A549 (cell line): ENCODE results near the gene GSK3B. TPM values are rescaled to one million over a fixed set of nuclear protein-coding genes. Genes with fewer than 3 reads are reported as not detected.

Experiments used
- ATAC-seq, 2 experiments: fragments of 200-7000 bp in 1 of 2; fragments of >200 bp in 1 of 2; cut with Nextera tagmentation in 1 of 2; cut with Tn5 transposase in 1 of 2; 3 replicates each; pipeline versions ENCODE4 v1.8.0 to v1.9.1; 2018 to 2020; ENCODE audit warnings: mild to moderate bottlenecking in 1 of 2, moderate library complexity in 1 of 2
- CTCF ChIA-PET: fragments of 300-600 bp; sonication (Branson Sonifier 250); formaldehyde crosslinking; extraction: SDS; loops from one replicate; lab custom pipeline; 2021; ENCODE audit warnings: antibody characterized with exemption, inconsistent platforms; lab: Yijun Ruan, JAX
- POLR2A ChIA-PET: fragments of 350-600 bp; formaldehyde crosslinking; extraction: SDS; loops from one replicate; lab custom pipeline; 2021; ENCODE audit warnings: antibody characterized with exemption, inconsistent platforms; lab: Yijun Ruan, JAX
- DNase-seq, 2 experiments: peaks; one replicate each; pipeline versions ENCODE4 v3.0.0 to v3.0.0-alpha.2; 2011 to 2016; ENCODE audit warnings: low read depth in 1 of 2, low spot score in 1 of 2
- FAIRE-seq: peaks from 2 replicates; lab custom pipeline; 2011; peaks lifted over from hg19 to GRCh38; lab: Jason Lieb, UNC
- H3K27ac ChIP-seq, 2 experiments: fragments of >200 bp; sonication (Bioruptor Twin); formaldehyde crosslinking; 3 replicates each; pipeline ENCODE4 v1.5.1; 2016 to 2017
- H3K4me1 ChIP-seq: fragments of >200 bp; sonication (Bioruptor Twin); formaldehyde crosslinking; 3 replicates; pipeline ENCODE4 v1.6.1; 2016
- H3K4me2 ChIP-seq: fragments of >200 bp; sonication (Bioruptor Twin); formaldehyde crosslinking; 3 replicates; pipeline ENCODE4 v1.6.1; 2016
- H3K4me3 ChIP-seq: fragments of >200 bp; sonication (Bioruptor Twin); formaldehyde crosslinking; 3 replicates; pipeline ENCODE4 v1.5.1; 2016
- H3K9me3 ChIP-seq: fragments of >200 bp; sonication (Bioruptor Twin); formaldehyde crosslinking; 3 replicates; pipeline ENCODE4 v1.6.1; 2016
- ATOH8 ChIP-seq: fragments of 250-450 bp; sonication (Bioruptor Pico); IDR thresholded peaks from 2 replicates; pipeline ENCODE4 v1.5.0; 2020; ENCODE audit warnings: low read depth, mild to moderate bottlenecking, moderate library complexity
- BCL3 ChIP-seq: fragments of >200 bp; sonication (Bioruptor Twin); formaldehyde crosslinking; IDR thresholded peaks from 3 replicates; pipeline ENCODE4 v1.6.1; 2016
- BHLHE40 ChIP-seq: IDR thresholded peaks from 2 replicates; pipeline ENCODE4 v1.6.1; 2012; ENCODE audit warnings: low read depth, low read length, inconsistent platforms
- CBX2 ChIP-seq: fragments of 200-600 bp; sonication (generic); IDR thresholded peaks from 2 replicates; pipeline ENCODE4 v1.6.1; 2016; ENCODE audit warnings: low read depth, mild to moderate bottlenecking, borderline replicate concordance
- CBX8 ChIP-seq: fragments of 200-600 bp; sonication (generic); IDR thresholded peaks from 2 replicates; pipeline ENCODE4 v1.6.1; 2016
- CEBPB ChIP-seq, 2 experiments: fragments of >200 bp in 1 of 2; sonication (Bioruptor Twin) in 1 of 2; formaldehyde crosslinking in 1 of 2; IDR thresholded peaks; 2 replicates each; pipeline ENCODE4 v1.6.1; 2012 to 2016
- CHD4 ChIP-seq: fragments of 200-600 bp; sonication (generic); IDR thresholded peaks from 2 replicates; pipeline ENCODE4 v1.6.1; 2016; ENCODE audit warnings: antibody characterized with exemption, mild to moderate bottlenecking, borderline replicate concordance
- CTCF ChIP-seq: fragments of >200 bp; sonication (Bioruptor Twin); formaldehyde crosslinking; IDR thresholded peaks from 3 replicates; pipeline ENCODE4 v1.5.1; 2016
- E2F6 ChIP-seq: IDR thresholded peaks from 2 replicates; pipeline ENCODE4 v1.6.1; 2012; ENCODE audit warnings: low read depth, borderline replicate concordance
- EHF ChIP-seq: fragments of 250-450 bp; sonication (Bioruptor Pico); IDR thresholded peaks from 2 replicates; pipeline ENCODE4 v1.5.0; 2020; ENCODE audit warnings: mild to moderate bottlenecking
- FOSB ChIP-seq: fragments of 250-450 bp; sonication (Bioruptor Pico); IDR thresholded peaks from 2 replicates; pipeline ENCODE4 v1.5.0; 2020; ENCODE audit warnings: mild to moderate bottlenecking, moderate library complexity
- FOSL2 ChIP-seq, 2 experiments: fragments of 450-650 bp in 1 of 2; fragments of >200 bp in 1 of 2; sonication (Bioruptor Twin) in 1 of 2; formaldehyde crosslinking; IDR thresholded peaks; 2 replicates each; pipeline versions ENCODE4 v1.5.0 to v1.6.1; 2016 to 2020; ENCODE audit warnings: mild to moderate bottlenecking in 1 of 2, moderate library complexity in 1 of 2
- HDAC2 ChIP-seq: fragments of 200-600 bp; sonication (generic); IDR thresholded peaks from 2 replicates; pipeline ENCODE4 v1.6.1; 2016
- HEYL ChIP-seq: fragments of 250-450 bp; sonication (Bioruptor Pico); IDR thresholded peaks from 2 replicates; pipeline ENCODE4 v1.8.0; 2021; ENCODE audit warnings: mild to moderate bottlenecking, moderate library complexity
- HOXB13 ChIP-seq: fragments of 250-450 bp; sonication (Bioruptor Pico); IDR thresholded peaks from 2 replicates; pipeline ENCODE4 v1.5.0; 2020; ENCODE audit warnings: low read depth, mild to moderate bottlenecking, moderate library complexity
- HOXB5 ChIP-seq: fragments of 250-450 bp; sonication (Bioruptor Pico); IDR thresholded peaks from 2 replicates; pipeline ENCODE4 v1.5.0; 2020; ENCODE audit warnings: mild to moderate bottlenecking, moderate library complexity
- JUN ChIP-seq, 2 experiments: fragments of >200 bp; sonication (Bioruptor Twin); formaldehyde crosslinking; IDR thresholded peaks; 2 replicates in 1 of 2; 3 replicates in 1 of 2; pipeline ENCODE4 v1.6.1; 2016 to 2017
- JUNB ChIP-seq: fragments of >200 bp; sonication (Bioruptor Twin); formaldehyde crosslinking; IDR thresholded peaks from 2 replicates; pipeline ENCODE4 v1.6.1; 2016
- KDM1A ChIP-seq: fragments of 200-600 bp; sonication (generic); IDR thresholded peaks from 2 replicates; pipeline ENCODE4 v1.6.1; 2016; ENCODE audit warnings: low read depth, mild to moderate bottlenecking
- MAFK ChIP-seq: fragments of 450-650 bp; IDR thresholded peaks from 2 replicates; pipeline ENCODE4 v1.6.1; 2014; ENCODE audit not compliant: partially characterized antibody
- MAX ChIP-seq: IDR thresholded peaks from 2 replicates; pipeline ENCODE4 v1.6.1; 2012
- MYC ChIP-seq: IDR thresholded peaks from 2 replicates; pipeline ENCODE4 v1.6.1; 2012; ENCODE audit warnings: mild to moderate bottlenecking, inconsistent platforms, low read length, improper control_type of control experiment, borderline replicate concordance
- NFE2L2 ChIP-seq: fragments of 150-350 bp; conservative IDR thresholded peaks from 2 replicates; pipeline ENCODE4 v1.6.1; 2014; ENCODE audit warnings: low read length
- NPAS2 ChIP-seq: fragments of 250-450 bp; sonication (Bioruptor Pico); IDR thresholded peaks from 2 replicates; pipeline ENCODE4 v1.8.0; 2022; ENCODE audit warnings: mild to moderate bottlenecking, moderate library complexity, borderline replicate concordance
- NR3C1 ChIP-seq: fragments of >200 bp; sonication (Bioruptor Twin); formaldehyde crosslinking; IDR thresholded peaks from 3 replicates; pipeline ENCODE4 v1.6.1; 2017
- PHF8 ChIP-seq: fragments of 200-600 bp; sonication (generic); IDR thresholded peaks from 2 replicates; pipeline ENCODE4 v1.6.1; 2016; ENCODE audit warnings: low read depth, mild to moderate bottlenecking, antibody characterized with exemption, moderate library complexity, borderline replicate concordance
- POLR2AphosphoS2 ChIP-seq: conservative IDR thresholded peaks from 2 replicates; pipeline ENCODE4 v1.6.1; 2012; ENCODE audit warnings: low read length, improper control_type of control experiment, inconsistent platforms
- RAD21 ChIP-seq, 2 experiments: fragments of >200 bp in 1 of 2; sonication (Bioruptor Twin) in 1 of 2; formaldehyde crosslinking in 1 of 2; IDR thresholded peaks in 1 of 2; conservative IDR thresholded peaks in 1 of 2; 2 replicates in 1 of 2; 3 replicates in 1 of 2; pipeline ENCODE4 v1.6.1; 2012 to 2018; ENCODE audit warnings: inconsistent platforms in 1 of 2
- RCOR1 ChIP-seq: fragments of 150-350 bp; IDR thresholded peaks from 2 replicates; pipeline ENCODE4 v1.6.1; 2014; ENCODE audit warnings: antibody characterized with exemption, low read length, low read depth
- SREBF2 ChIP-seq: fragments of 450-650 bp; IDR thresholded peaks from 2 replicates; pipeline ENCODE4 v1.6.1; 2014; ENCODE audit warnings: mild to moderate bottlenecking, moderate library complexity
- TP53 ChIP-seq: fragments of 250-450 bp; sonication (Bioruptor Pico); IDR thresholded peaks from 2 replicates; pipeline ENCODE4 v1.5.0; 2021; ENCODE audit warnings: mild to moderate bottlenecking, moderate library complexity
- USF2 ChIP-seq: fragments of 450-650 bp; IDR thresholded peaks from 2 replicates; pipeline ENCODE4 v1.6.1; 2014; ENCODE audit warnings: antibody characterized with exemption
- ZC3H11A ChIP-seq: fragments of 450-650 bp; IDR thresholded peaks from 2 replicates; pipeline ENCODE4 v1.6.1; 2014; ENCODE audit warnings: antibody characterized with exemption, mild to moderate bottlenecking
- ZFP36 ChIP-seq: fragments of 450-650 bp; IDR thresholded peaks from 2 replicates; pipeline ENCODE4 v1.6.1; 2014; ENCODE audit warnings: borderline replicate concordance; ENCODE audit not compliant: partially characterized antibody
- ZNF302 ChIP-seq: fragments of 250-450 bp; sonication (Bioruptor Pico); IDR thresholded peaks from 2 replicates; pipeline ENCODE4 v1.9.0; 2021; ENCODE audit warnings: inconsistent platforms, mild to moderate bottlenecking, moderate library complexity
- WGBS: methylation state at CpG from one replicate; pipeline ENCODE4 v1.1.6; 2017; ENCODE audit errors: missing lambda C conversion rate; 5-methylcytosine and 5-hydroxymethylcytosine counted together
- polyA plus RNA-seq, 4 experiments: library from polyadenylated mRNA; depleted of rRNA in 3 of 4; stranded (reverse); fragments of >200 nt; fragmentation: RNase III in 1 of 4; extraction: RNeasy Plus Mini Kit Qiagen cat#74134 plus additional on column Dnase treatment in 1 of 4; gene quantifications; 2 replicates in 3 of 4; 3 replicates in 1 of 4; pipeline ENCODE4 v1.2.3, GENCODE V29; 2011 to 2017

GSK3B gene
- polyA plus RNA-seq, 2 of the 4 experiments (the other 2 are of a cell fraction): 30.0 to 49.8 TPM

- no peak for TF ChIP-seq ATOH8 (CRISPR knock-in tag)
- no peak for TF ChIP-seq CBX8
- TF ChIP-seq FOSL2 (IDR thresholded peaks at IDR 0.05): no peak
- peak; percentile 11; the same call in 1 of the 2 replicates for TF ChIP-seq FOSL2 (CRISPR knock-in tag; IDR thresholded peaks at IDR 0.05)
- peak; percentile 95 for TF ChIP-seq BCL3
- no peak for TF ChIP-seq JUNB
- TF ChIP-seq JUN (IDR thresholded peaks at IDR 0.05): peak; percentile 92 to 96; a peak in 4 of 5 replicates
- TF ChIP-seq HOXB13 (CRISPR knock-in tag): no peak
- TF ChIP-seq BHLHE40: no peak
- peak; percentile 13; the same call in 1 of the 2 replicates for TF ChIP-seq ZC3H11A
- TF ChIP-seq USF2: no peak; the same call in 1 of the 2 replicates
- TF ChIP-seq MYC: peak; percentile 55
- no peak for TF ChIP-seq MAFK
- TF ChIP-seq MAX: peak; percentile 81
- no peak; the same call in 1 of the 2 replicates for TF ChIP-seq TP53 (CRISPR knock-in tag)
- TF ChIP-seq HOXB5 (CRISPR knock-in tag): no peak
Observed at GRCh38 chr3:120095226-120095978, 1.2 kb upstream of the GSK3B start (continued).

- peak; percentile 98 for FAIRE-seq
- Histone ChIP-seq H3K9me3 (no peaks in the 10 kb centered on the region), H3K4me3 (peak overlapping the region; percentile 80), H3K27ac (peak overlapping the region; percentile 95 to 99), H3K4me1 (peaks cover 25% of the 10 kb centered on the region), H3K4me2 (peak overlapping the region; percentile 91; the same call in 1 of the 3 replicates)
- POLR2A ChIA-PET: interaction anchor here (0.6 to 3.0 kb wide), 38 partner anchors 8 to 631 kb away, joined by 3 to 49 read pairs (median 5); partner anchors contain the start of genes LRRC58 and TMEM39A
- CTCF ChIA-PET: interaction anchor here (1.4 to 2.2 kb wide), 2 partner anchors 27 to 203 kb away, joined by 3 to 8 read pairs; no protein-coding TSS in a partner anchor
- peak; percentile 98 to 100 for DNase-seq
- ATAC-seq: peak; percentile 84 to 89
- 2% methylated on average over 31 of the region's 31 CpGs for WGBS
- TF ChIP-seq NFE2L2: no peak
- TF ChIP-seq CBX2: no peak
- TF ChIP-seq EHF (CRISPR knock-in tag): peak; percentile 72; the same call in 1 of the 2 replicates
- TF ChIP-seq RAD21 (conservative IDR thresholded peaks at IDR 0.05 in 1 of 2, IDR thresholded peaks at IDR 0.05 in 1 of 2): no peak
- TF ChIP-seq SREBF2: no peak
- TF ChIP-seq CTCF: no peak
- no peak for TF ChIP-seq CHD4
- peak; percentile 36 for TF ChIP-seq MAFK
- TF ChIP-seq HDAC2: no peak
- TF ChIP-seq CEBPB (IDR thresholded peaks at IDR 0.05): no peak
- TF ChIP-seq E2F6: no peak; the same call in 1 of the 2 replicates
- no peak for TF ChIP-seq JUNB
- no peak for TF ChIP-seq HEYL (CRISPR knock-in tag)
- TF ChIP-seq PHF8: no peak
- TF ChIP-seq KDM1A: no peak
- no peak for TF ChIP-seq POLR2AphosphoS2
- no peak; the same call in 1 of the 2 replicates for TF ChIP-seq NPAS2 (CRISPR knock-in tag)
- no peak for TF ChIP-seq NR3C1
- no peak for TF ChIP-seq FOSB
- no peak for TF ChIP-seq RCOR1
- TF ChIP-seq ZFP36: no peak
- TF ChIP-seq ZNF302: no peak
Observed at GRCh38 chr3:120094776-120095225, 554 bp upstream of the GSK3B start.
